Panc1 (cell line): ENCODE measurements around the gene GRID1. TPM values are rescaled to one million over a fixed set of nuclear protein-coding genes. Genes with fewer than 3 reads are reported as not detected.

Experiments
- ATAC-seq: fragments of 200-7000 bp; cut with Tn5 transposase; 2 replicates; pipeline ENCODE4 v1.9.1; 2020; ENCODE audit warnings: mild to moderate bottlenecking, moderate library complexity
- BruUV-seq: library from RNA; stranded (reverse); fragments of 400-500 nt; replicated peaks from 2 replicates; lab custom pipeline; 2021; lab: Mats Ljungman, UMichigan
- CTCF ChIA-PET: fragments of 300-600 bp; sonication (Branson Sonifier 250); formaldehyde crosslinking; loops from one replicate; lab custom pipeline; 2022; ENCODE audit warnings: antibody characterized with exemption; lab: Charles Lee
- POLR2A ChIA-PET: fragments of 300-600 bp; sonication (Branson Sonifier 250); formaldehyde crosslinking; loops from one replicate; lab custom pipeline; 2022; ENCODE audit warnings: antibody characterized with exemption; lab: Charles Lee
- DNase-seq: peaks from one replicate; pipeline ENCODE4 v3.0.0-alpha.2; 2010; ENCODE audit warnings: low read depth, low spot score
- H3K27ac ChIP-seq: 2 replicates; pipeline ENCODE4 v1.5.1; 2011; ENCODE audit warnings: mild to moderate bottlenecking, low read length, inconsistent platforms
- H3K27me3 ChIP-seq: fragments of 200-500 bp; sonication (Bioruptor generic); 2 replicates; pipeline ENCODE4 v1.6.0; 2014; ENCODE audit warnings: low read length, inconsistent platforms; ENCODE audit not compliant: control insufficient read depth, insufficient read depth
- H3K36me3 ChIP-seq: fragments of 200-500 bp; sonication (Bioruptor generic); 2 replicates; pipeline ENCODE4 v1.5.1; 2014; ENCODE audit warnings: inconsistent platforms, mild to moderate bottlenecking, low read length, moderate library complexity; ENCODE audit not compliant: control insufficient read depth, insufficient read depth
- H3K4me1 ChIP-seq: 2 replicates; pipeline ENCODE4 v1.5.1; 2011; ENCODE audit warnings: inconsistent platforms, mild to moderate bottlenecking, low read length, moderate library complexity; ENCODE audit not compliant: control insufficient read depth, insufficient read depth
- H3K4me3 ChIP-seq, 2 experiments: 2 replicates each; pipeline ENCODE4 v1.5.1; 2011 to 2012; ENCODE audit warnings: low read depth in 2 of 2, low read length in 2 of 2, mild to moderate bottlenecking in 2 of 2, inconsistent platforms in 1 of 2, moderate library complexity in 1 of 2
- H3K9me3 ChIP-seq: fragments of 200-500 bp; sonication (Bioruptor generic); 2 replicates; pipeline ENCODE4 v1.5.1; 2014; ENCODE audit warnings: low read depth, mild to moderate bottlenecking, inconsistent platforms, low read length, moderate library complexity; ENCODE audit not compliant: control insufficient read depth, insufficient read depth
- CTCF ChIP-seq: fragments of 450-650 bp; IDR thresholded peaks from 2 replicates; pipeline ENCODE4 v1.5.1; 2017; ENCODE audit warnings: mild to moderate bottlenecking
- POLR2AphosphoS5 ChIP-seq: IDR thresholded peaks from 2 replicates; pipeline ENCODE4 v1.6.1; 2012; ENCODE audit warnings: mild to moderate bottlenecking, low read depth, low read length, moderate library complexity
- REST ChIP-seq, 2 experiments: IDR thresholded peaks; 2 replicates each; pipeline ENCODE4 v1.6.1; 2011 to 2012; ENCODE audit warnings: low read depth in 2 of 2, control low read depth in 1 of 2, low read length in 1 of 2, mild to moderate bottlenecking in 1 of 2, moderate library complexity in 1 of 2; ENCODE audit not compliant: insufficient read depth in 1 of 2
- SIN3A ChIP-seq: IDR thresholded peaks from 2 replicates; pipeline ENCODE4 v1.6.1; 2012; ENCODE audit warnings: low read depth, mild to moderate bottlenecking, low read length, moderate library complexity, borderline replicate concordance; ENCODE audit not compliant: insufficient read depth
- TCF7L2 ChIP-seq: IDR thresholded peaks from 2 replicates; pipeline ENCODE4 v1.6.1; 2011; ENCODE audit warnings: mild to moderate bottlenecking, low read depth, low read length, inconsistent platforms
- in situ Hi-C: cut with HindIII; loops from 2 replicates; pipeline ENCODE4 v1.10.0; 2016; ENCODE audit warnings: low sequenced_read_pairs, low pct_unique_long_range_greater_than_20kb
- intact Hi-C: fragments of 100-400 bp; cut with micrococcal nuclease; formaldehyde crosslinking; loops from one replicate; pipeline ENCODE4 v1.10.0; 2022; ENCODE audit not compliant: unreplicated experiment
- total RNA-seq: library from RNA; stranded (reverse); gene quantifications from one replicate; pipeline ENCODE4 v1.2.1, GENCODE V29; 2021; ENCODE audit not compliant: unreplicated experiment

Gene GRID1
- total RNA-seq, 1 experiment from 2014 or later: 2.3 TPM

GRCh38 chr10:85724215-85724614 lies 642.4 kb downstream of the GRID1 start:
- ATAC-seq (no peak; the same call in 1 of the 2 replicates), DNase-seq (no peak)
- H3K27ac ChIP-seq: no peak overlapping the region
- H3K9me3 ChIP-seq: no peaks in the 10 kb centered on the region
- no peaks in the 10 kb centered on the region for H3K27me3 ChIP-seq
- intact Hi-C loops: no loop called here
- CTCF ChIA-PET: no interaction called here
- H3K36me3 ChIP-seq: no peaks in the 10 kb centered on the region
- no peak overlapping the region for H3K4me3 ChIP-seq
- TF ChIP-seq REST (IDR thresholded peaks at IDR 0.05; ENCODE audit: insufficient read depth in 1 of 2, low read depth in 2 of 2, low read length in 1 of 2) (no peak), POLR2AphosphoS5 (no peak), TCF7L2 (no peak), SIN3A (no peak), CTCF (no peak)
- no peaks in the 10 kb centered on the region for H3K4me1 ChIP-seq
- no TSS peak for BruUV-seq
- POLR2A ChIA-PET: no interaction called here
- in situ Hi-C loops: no loop called here

- ChIA-PET CTCF (no interaction called here), POLR2A (no interaction called here)
- DNase-seq (no peak), ATAC-seq (no peak)
- no peak overlapping the region for H3K4me3 ChIP-seq
- TF ChIP-seq REST (IDR thresholded peaks at IDR 0.05; ENCODE audit: insufficient read depth in 1 of 2, low read depth in 2 of 2, low read length in 1 of 2) (no peak), CTCF (no peak), TCF7L2 (no peak), SIN3A (no peak), POLR2AphosphoS5 (no peak)
- intact Hi-C loops (no loop called here), in situ Hi-C loops (no loop called here)
- BruUV-seq: no TSS peak
- no peaks in the 10 kb centered on the region for H3K27me3 ChIP-seq
- no peaks in the 10 kb centered on the region for H3K4me1 ChIP-seq
- no peak overlapping the region for H3K27ac ChIP-seq
- no peaks in the 10 kb centered on the region for H3K36me3 ChIP-seq
- H3K9me3 ChIP-seq: no peaks in the 10 kb centered on the region
These were observed 645.5 kb downstream of the GRID1 start for GRCh38 chr10:85720931-85721590.
